Right hindlimb (tissue), 1 donor: Measurements from ENCODE around the gene ETV3L.
A peak's percentile ranks its signal among the peaks of the same experiment; 100 is the strongest.

Experiments used
- DNase-seq: peaks from one replicate; pipeline ENCODE4 v3.0.0-alpha.2; 2018

Gene ETV3L

GRCh38 chr1:157099633-157100009 lies at the start of gene ETV3L:
Gene ETV3L (minus strand): TSS chr1:157099808. CDS start chr1:157099523, 285 bp downstream.
- DNase-seq = no peak

GRCh38 chr1:157147906-157148700 lies 48.5 kb upstream of the ETV3L start:
- no peak for DNase-seq

- DNase-seq = no peak
Observed at GRCh38 chr1:157147037-157147436, 47.4 kb upstream of the ETV3L start.

DNA sequence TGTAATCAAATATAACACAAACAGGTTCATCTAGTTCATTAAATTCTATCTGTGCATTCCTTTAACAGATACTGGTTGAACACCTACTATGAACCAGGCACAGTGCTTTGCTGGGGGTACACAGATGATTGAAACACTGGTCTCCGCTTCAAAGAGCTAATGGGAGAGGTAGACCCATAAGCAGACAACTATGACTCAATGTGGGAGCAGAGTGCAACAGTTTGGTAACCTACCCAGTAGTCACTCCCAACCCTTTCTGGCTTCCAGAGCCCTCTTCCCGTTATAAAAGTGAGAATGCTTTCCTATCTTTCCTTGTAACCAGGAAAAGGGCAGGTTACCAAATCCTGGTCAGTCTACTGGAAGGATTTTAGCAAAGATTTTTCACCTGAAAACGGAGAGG lies 46.6 kb upstream of the ETV3L start:
- no peak for DNase-seq

- DNase-seq = no peak
Observed at GRCh38 chr1:157145076-157145475, 45.5 kb upstream of the ETV3L start.

DNA sequence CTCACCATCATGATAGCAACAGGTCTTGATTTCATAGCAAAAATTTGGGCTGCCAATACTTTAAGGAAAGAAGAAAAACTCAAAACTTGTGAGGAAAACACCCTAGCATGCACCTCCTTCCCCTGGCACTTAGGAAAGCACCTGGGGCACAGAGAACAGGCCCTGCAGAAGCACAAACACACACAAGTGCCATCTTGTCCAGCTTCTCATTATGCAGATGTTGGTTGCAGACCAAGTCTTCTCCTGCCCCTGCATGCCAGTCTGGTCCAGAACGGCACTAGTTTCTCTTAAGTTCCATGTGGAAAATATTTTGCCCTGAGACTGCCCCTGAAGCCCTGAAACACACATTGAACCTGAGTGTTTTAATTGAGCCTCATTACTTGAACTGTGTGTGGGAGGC lies 44.9 kb upstream of the ETV3L start:
- DNase-seq = no peak

GRCh38 chr1:157142765-157143423 lies 43.3 kb upstream of the ETV3L start:
- no peak for DNase-seq

GRCh38 chr1:157142201-157142600 lies 42.6 kb upstream of the ETV3L start:
- DNase-seq = no peak

DNA sequence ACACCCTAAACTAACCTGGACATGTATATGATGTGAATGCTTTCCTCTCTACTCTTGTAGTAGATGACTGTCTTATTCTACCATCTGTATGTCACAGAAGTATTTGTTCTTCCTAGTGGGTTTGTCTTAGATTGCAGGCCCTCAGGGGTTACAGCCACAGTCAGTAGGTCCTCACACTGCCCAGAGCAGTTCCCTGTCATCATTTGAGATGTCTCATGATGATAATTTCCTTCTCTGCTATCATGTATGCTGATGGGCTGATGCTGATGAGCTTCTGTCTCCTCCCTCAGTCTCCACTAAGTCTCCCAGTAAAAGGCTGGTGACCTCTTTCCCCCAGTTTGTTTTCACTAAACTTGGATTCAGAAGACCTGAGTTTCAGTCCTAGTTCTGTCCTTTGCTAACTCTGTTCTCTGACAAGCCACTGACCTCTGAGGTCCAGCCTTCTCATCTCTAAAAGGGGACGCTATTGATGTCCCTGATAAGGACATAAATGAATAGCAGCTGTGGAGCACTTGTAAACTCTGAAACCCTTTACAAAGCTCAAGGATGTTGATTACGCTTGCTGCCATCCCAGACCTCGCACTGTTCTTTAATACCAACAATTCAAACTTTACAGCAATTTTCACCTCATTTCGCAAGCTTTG lies 41.7 kb upstream of the ETV3L start:
- no peak for DNase-seq

- no peak for DNase-seq
Observed at GRCh38 chr1:157140063-157140588, 40.5 kb upstream of the ETV3L start.

DNA sequence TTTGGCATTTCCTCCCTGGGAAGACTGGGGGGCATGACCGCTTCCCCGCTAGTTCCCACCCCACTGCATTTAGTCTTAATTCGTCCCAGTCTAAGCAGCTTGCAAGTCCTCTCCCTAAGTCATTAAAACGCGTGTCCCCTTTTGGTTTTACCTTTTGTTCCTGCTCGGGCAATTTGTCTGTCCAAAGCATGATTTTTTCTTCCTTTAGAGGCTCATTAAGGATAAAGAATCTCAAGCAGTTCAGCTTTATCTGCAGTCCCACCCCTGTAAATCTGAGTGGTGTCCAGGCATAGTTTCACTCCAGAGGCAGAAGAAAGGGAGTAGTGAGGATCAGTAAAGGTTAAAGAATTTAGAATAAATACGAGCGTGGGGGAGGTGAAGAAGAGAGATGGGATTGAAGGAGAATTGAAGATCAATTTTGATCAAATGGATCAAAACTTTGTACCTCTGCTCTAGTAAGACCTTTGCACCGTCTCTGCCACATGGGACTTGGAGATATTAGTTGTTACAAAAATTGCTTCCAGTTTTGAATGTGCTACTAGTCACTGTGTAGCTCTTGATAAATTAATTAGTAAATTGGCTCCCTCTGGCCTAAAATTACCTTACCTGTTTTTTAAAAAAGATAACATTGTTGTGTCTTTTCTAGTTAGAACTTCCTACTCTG lies 39.6 kb upstream of the ETV3L start:
- DNase-seq = no peak

DNA sequence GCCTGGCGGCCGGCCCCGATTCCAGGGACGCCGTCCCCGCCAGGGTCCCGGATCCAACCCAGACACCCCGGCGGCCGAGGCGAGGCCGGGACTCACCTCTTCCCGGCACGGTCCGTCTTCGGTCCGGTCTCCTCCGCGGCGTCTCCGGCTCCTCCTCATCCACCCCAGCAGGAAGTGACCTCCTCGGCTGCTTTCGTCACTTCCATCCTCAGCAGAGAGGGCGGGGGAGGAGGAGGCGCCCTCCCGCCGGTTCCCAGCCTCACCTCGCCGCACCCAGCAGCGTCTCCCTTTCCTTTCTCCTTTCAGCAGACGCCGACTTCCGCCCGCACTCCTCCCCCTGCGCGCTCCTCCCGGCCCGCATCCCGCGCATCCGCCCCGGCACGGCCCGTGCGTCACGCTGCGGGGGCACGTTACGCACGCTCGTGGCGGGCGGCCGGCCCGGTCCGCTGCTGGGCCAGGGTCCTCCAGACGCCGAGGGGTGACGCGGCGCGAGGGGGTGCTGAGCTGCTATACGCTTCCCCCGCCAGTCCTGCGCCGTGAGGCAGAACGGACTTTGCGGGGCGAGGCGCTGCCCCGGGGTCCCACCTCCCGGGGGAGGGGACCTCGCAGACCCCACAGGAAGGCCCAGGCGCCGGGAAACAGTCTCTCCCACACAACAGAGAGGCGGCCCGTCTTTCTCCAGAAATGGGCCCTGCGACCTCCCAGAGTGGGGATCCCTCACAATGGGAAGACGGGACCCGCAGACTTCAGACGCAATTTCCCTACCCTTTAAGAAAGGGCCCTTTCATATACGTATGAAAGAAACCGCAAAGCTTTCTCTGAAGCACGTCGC lies 38.8 kb upstream of the ETV3L start, which contains the start of gene ETV3:
TSS of gene ETV3 (minus strand) at position 176 of the 832 bp plus-strand sequence. CDS start 2,043 bp downstream, outside the sequence.
- DNase-seq = peak; percentile 94

DNA sequence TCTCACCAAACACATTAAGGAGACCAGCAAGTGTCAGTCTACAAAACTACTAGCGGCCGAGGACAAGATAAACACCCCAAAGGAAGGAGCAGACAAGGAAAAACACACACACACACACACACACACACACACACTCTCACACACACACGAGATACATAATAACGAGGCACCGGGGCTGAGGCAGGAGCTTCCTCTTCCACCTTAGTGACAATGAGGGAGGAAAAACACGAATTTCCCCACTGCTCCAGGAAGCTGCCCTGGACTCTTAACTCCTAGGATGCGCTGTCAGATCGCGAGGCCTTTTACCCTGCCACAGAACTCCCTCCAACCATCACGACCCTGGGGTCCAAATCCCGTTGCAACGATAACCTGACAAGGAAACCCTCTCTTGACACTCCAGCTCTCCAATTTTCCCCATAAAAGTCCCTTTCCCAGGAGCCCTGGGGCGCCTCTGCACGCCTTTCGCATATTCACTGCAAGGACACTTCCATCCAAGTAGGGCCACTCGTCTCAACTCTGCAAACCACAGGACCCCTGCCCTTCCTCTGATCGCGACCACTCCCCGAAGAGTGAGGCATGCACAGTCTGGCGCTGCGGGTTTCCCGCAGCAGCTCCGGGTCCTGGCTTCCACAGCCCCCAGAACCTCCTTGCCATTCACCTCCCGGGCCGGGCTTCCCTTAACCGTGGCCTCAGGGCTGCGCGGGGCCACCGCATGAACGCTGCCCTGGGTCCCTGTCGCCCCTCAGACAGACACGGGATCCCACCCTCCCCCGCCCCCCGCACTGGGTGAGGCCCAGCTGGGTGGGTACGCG lies 38.0 kb upstream of the ETV3L start:
- no peak for DNase-seq

GRCh38 chr1:157137046-157137407 lies 37.4 kb upstream of the ETV3L start:
- no peak for DNase-seq

GRCh38 chr1:157136133-157136532 lies 36.5 kb upstream of the ETV3L start:
- DNase-seq = no peak

DNA sequence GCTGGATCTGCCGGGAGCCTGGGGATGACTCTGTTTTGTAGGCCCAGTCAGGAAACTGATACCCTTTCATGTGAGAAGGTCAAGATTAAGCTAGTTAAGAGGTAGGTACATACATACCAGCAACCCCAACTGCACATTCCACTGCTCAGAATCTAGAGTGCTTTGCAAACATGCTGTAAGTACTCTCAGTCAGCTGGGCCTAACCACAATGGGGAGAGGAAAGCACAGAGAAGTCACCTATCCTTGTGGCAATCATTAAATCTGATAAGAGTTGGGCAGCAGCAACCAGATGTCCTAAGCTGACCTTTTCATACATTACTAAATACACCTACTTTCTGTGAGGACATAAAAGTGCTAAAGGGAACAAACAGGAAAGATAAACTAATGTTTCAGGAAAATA lies 36.0 kb upstream of the ETV3L start:
- no peak for DNase-seq

DNA sequence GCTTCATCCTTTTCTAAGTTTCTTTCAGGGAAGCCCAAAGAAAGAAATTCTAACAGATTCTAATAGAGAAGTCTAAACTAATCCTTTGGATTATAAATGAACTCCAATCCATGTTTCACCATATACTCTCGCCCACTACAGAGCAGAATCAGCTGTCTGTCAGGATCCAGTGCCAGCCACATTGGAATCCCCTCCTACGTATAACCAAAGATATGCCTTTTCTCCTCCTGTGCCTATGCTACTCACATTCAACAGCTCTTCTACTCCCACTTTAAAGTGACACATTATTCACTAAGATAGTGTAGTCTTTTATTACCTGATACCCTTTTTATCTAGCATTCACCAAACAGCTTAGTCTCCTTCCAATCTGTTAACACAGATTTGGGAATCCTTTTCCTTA lies 35.5 kb upstream of the ETV3L start:
- no peak for DNase-seq

DNA sequence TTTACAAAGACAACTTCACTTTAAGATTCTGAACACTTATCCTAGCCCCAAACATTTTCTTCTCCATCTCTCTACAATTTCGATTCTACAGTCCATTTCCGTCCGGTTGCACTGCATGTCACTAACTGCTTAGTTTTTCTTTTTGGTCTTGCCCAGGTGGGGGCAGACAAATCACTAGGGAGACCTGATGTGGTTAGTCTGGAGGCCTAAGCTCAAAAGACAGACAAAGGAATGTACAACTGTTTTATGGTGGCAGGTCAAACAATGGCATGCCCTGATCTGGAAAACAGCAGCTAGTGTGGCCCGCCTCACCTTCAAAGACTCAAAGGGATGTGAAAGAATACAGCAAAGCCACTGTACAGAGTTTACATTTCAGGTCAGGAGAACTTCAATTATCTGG lies 34.8 kb upstream of the ETV3L start:
- DNase-seq = no peak

DNA sequence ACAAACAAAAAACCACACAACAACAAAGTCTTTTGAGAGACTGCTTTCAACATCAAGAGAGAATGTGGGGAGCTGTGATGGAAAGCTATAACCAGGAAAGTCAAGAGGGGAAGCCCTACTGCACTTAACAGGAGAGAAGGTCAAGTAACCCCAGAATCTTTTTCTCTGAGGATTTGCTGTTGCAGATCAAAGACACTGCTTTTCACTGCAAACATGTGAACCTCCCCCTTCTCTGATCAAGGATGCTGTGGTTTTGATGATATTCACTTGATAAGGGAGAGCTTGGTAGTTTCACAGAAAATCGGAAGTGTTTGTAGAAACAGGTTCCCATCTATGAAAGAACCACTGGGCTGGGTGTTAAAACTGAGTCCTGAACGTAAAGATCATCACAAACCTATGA lies 33.8 kb upstream of the ETV3L start:
- DNase-seq = no peak

GRCh38 chr1:157132616-157133167 lies 33.1 kb upstream of the ETV3L start:
- DNase-seq = no peak

- DNase-seq = no peak
Observed at GRCh38 chr1:157132111-157132510, 32.5 kb upstream of the ETV3L start.
